Omental fat pad (tissue), 4 donors: ENCODE measurements around the gene ARL15. TPM values are rescaled to one million over a fixed set of nuclear protein-coding genes. Genes with fewer than 3 reads are reported as not detected.

ENCODE experiments used
- ATAC-seq: fragments of 150-250 bp; one replicate; pipeline ENCODE4 v1.9.1; 2016; ENCODE audit warnings: mild to moderate bottlenecking, moderate library complexity; ENCODE audit not compliant: low FRiP score
- DNase-seq: peaks from one replicate; pipeline ENCODE4 v3.0.0-alpha.2; 2019; ENCODE audit warnings: low spot score
- total RNA-seq, 4 donors: library from RNA; depleted of rRNA; stranded (reverse); fragments of >200 nt; gene quantifications; one replicate each; pipeline ENCODE4 v1.1.0, GENCODE V29; 2016
- TF ChIP-seq, protein P1 (sequence below), 3 donors: fragments of 450-650 bp; IDR thresholded peaks; one replicate each; pipeline ENCODE4 v1.5.1; 2016 to 2017; ENCODE audit warnings: antibody characterized with exemption in 3 of 3, mild to moderate bottlenecking in 3 of 3, moderate library complexity in 2 of 3

ARL15 gene
- total RNA-seq, 4 donors from 2014 or later = 18.9 to 39.2 (median 29.9) TPM

DNA sequence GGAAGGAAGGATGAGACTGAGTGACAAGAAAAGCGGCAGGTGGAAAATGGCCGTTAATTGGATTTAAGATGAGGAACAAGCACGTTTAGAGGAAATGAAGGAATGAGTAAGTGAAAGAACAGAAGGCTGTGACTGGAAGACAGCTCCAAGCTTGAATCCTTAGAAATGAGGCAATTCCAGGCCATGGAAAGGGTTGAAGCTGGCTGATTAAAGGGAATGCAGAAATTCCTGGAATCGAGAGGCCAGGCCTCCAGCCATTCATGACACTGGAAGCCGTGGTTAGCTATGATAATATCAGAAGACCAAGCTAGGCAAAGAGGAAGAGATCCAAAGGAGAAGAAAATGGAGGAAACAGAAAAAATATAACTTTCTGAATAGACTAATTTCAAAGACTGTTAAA, 84.2 kb downstream of the ARL15 start:
- ATAC-seq (no peak), DNase-seq (no peak)
- TF ChIP-seq, protein P1, sequence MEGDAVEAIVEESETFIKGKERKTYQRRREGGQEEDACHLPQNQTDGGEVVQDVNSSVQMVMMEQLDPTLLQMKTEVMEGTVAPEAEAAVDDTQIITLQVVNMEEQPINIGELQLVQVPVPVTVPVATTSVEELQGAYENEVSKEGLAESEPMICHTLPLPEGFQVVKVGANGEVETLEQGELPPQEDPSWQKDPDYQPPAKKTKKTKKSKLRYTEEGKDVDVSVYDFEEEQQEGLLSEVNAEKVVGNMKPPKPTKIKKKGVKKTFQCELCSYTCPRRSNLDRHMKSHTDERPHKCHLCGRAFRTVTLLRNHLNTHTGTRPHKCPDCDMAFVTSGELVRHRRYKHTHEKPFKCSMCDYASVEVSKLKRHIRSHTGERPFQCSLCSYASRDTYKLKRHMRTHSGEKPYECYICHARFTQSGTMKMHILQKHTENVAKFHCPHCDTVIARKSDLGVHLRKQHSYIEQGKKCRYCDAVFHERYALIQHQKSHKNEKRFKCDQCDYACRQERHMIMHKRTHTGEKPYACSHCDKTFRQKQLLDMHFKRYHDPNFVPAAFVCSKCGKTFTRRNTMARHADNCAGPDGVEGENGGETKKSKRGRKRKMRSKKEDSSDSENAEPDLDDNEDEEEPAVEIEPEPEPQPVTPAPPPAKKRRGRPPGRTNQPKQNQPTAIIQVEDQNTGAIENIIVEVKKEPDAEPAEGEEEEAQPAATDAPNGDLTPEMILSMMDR (IDR thresholded peaks at IDR 0.05) = no peak

DNA sequence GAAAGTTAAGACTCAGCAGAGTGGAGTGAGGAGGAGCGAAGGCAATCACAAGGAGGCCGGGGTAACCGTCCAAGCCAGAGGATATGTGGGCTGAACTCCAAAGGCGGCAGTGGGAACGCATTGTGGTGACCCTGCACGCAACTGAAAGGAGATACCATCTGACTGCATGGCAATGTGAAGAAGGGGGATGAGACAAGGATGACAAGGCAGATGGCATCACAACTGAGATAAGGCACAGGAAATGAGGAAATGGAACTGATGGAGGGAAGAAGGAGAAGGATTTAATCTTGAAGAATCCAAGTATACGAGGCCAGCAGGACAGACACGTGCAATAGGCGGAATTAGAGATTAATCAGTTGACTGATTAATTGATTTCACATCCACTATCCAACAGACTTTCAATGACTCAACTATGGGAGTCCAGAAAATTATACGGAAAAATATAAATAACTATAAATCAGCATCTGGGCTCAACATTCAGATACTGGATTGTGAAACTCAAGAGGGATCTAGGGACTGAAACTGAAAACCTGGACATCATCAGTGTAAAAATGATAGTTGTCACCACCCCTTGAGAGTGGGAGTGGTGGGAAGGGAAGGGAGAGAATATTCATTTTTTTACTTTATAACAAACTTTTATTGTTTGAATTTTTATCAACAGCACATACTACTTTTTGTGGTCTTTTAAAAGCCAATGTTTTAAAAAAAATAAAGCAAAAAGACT, 86.1 kb downstream of the ARL15 start:
- TF ChIP-seq, protein P1 (IDR thresholded peaks at IDR 0.05) = no peak
- DNase-seq (no peak), ATAC-seq (no peak)

DNA sequence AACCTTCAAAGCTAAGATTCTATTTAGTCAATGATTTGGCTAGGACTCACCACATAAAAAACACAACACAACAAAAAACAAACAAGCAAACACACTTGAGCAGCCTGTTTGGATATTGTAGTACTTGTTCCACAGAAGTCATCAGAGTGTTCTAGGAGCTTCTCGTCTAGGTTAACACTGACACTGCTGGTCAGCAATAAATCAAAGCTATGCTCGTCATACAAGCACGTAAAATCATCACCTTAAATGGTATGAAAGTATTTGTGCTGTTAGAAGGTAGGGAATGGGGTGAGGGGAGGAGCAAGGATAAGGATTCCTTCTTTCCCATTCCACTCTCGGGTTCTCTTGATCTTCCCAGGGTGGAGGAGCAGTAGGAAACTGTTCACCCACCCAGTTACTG, 88.0 kb downstream of the ARL15 start:
- DNase-seq = no peak
- TF ChIP-seq, protein P1 (IDR thresholded peaks at IDR 0.05) = no peak
- no peak for ATAC-seq

DNA sequence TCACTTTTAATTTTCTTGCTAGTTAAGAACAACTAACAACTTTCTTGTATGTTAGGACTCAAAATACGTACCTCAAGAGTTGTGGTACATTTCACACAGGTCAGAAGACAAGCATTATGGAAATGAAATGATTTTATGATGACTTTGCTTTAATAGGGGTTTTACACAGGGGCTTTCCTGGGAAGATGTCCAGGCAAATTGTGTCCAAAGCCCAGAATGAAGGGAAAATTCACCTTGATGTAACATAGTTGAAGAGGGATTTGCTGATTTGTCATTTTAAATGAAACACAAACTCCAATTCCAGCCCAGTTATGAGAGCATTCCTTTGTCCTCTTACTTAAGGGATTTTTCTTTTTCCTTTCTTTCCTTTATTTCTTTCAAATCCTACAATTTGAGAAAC, 89.2 kb downstream of the ARL15 start:
- TF ChIP-seq, protein P1 (IDR thresholded peaks at IDR 0.05) = no peak
- DNase-seq (no peak), ATAC-seq (no peak)

DNA sequence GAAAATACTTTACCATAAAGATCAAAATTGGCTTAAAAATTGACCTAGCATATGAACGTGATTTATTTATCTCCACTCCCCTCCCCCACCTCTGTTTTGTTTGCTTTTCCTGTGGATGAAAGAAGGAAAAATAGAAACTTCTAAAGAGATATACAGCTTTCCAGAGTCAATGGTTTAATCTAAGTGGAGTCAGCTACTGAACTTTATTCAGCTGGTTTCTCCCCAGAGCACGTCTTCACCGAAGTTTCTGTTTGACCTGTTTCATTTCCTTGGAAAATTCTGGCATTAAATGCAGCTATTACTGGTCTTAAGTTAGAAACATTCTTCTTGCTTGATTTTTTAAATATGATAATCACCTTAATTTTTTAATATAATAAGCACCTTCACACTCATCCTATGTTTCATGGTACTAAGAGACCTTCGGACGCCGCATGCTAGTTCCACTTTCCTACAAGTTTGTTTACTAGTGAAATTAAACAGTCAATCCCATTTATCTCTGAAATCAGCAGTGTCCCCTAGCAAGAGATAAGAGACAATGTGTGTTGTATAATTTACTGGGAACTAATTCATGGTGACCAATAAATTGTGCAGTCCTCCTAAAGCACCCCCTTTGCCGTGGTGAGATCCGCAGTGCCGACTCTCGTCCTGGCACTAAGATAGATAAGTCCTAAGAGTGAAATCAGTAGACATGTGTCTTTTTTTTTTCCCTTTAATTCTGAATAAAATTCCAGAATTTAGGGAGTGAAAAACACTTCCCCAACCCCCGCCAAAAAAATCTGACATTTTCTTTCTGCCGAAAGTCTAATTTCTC, 89.9 kb downstream of the ARL15 start:
- TF ChIP-seq, protein P1 (IDR thresholded peaks at IDR 0.05) = no peak
- DNase-seq (no peak), ATAC-seq (no peak)

DNA sequence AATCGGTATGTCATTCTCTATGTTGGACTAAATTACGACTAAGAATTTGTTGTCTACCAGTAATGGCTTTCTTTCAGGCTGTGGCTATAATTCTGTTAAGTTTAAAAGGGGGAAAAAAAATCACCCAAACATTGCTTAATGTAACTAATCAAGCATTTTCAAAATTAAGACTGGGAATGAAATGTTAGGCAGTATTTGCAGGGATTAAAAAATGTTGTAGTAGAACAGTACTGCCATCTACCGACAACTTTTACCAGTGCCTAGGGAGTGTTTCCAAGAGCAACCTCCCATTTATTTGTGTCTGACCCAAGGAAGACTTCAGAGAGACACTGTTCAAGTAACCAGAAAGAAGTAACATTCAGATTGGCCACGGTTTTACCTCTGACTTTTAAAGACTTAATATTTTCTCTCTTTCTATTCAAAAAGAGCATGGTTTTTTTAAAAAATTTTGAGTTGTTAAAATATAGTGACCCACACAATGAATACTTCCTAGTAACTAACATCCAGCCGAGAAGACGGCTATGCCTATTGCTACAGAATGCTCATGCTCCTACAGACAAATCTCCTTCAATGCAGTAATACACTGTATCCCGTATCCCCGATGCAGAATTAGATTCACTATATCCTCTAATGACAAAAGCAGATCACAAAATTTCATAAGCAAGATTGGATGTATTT, 92.4 kb downstream of the ARL15 start:
- TF ChIP-seq, protein P1 (IDR thresholded peaks at IDR 0.05) = peak in 1 of 3 donors; percentile 37
- DNase-seq = no peak
- ATAC-seq = no peak
